HG03460 (cell line): ENCODE measurements around the gene PLEKHM2.

Experiments
- ATAC-seq: cut with Tn5 transposase; IDR thresholded peaks from one replicate; pipeline ENCODE4 v1.9.1; 2021; ENCODE audit not compliant: unreplicated experiment

Gene PLEKHM2

DNA sequence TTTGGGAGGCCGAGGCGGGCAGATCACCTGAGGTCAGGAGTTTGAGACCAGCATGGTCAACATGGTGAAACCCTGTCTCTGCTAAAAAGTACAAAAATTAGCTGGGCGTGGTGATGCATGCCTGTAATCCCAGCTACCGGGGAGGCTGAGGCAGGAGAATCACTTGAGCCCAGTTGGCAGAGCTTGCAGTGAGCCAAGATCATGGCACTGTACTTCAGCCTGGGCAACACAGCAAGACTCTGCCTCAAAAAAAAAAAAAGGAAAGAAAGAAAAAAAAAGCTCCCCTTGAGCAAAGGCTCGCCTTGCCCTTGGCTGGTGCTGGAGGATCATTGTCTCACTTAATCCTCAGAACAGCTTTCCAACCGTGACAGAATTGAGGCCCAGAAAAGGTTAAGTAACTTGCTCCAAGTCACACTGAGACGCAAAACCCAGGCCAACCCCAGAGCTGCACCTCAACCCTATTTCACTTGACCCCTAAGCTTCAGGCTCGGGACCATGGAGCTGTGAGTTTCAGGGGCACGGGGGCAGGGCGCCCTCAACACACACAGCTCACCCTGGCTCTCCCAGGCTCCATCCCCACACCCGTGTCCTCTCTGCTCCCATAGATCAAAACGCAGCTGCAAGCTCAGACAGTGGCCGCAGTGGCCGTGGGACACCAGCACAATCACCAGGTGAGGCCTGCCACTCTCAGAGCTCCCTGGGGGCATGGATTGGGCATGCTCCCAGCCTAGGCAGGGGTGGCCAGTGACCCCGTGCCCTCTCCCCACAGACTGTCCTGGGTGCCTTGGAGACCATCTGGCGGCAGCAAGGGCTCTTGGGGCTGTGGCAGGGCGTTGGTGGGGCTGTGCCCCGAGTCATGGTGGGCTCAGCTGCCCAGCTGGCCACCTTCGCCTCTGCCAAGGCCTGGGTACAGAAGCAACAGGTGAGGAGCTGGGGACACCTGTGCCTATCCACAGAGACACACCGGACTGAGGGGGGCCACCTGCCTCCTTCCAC, 53.5 kb downstream of the PLEKHM2 start:
- no peak for ATAC-seq

DNA sequence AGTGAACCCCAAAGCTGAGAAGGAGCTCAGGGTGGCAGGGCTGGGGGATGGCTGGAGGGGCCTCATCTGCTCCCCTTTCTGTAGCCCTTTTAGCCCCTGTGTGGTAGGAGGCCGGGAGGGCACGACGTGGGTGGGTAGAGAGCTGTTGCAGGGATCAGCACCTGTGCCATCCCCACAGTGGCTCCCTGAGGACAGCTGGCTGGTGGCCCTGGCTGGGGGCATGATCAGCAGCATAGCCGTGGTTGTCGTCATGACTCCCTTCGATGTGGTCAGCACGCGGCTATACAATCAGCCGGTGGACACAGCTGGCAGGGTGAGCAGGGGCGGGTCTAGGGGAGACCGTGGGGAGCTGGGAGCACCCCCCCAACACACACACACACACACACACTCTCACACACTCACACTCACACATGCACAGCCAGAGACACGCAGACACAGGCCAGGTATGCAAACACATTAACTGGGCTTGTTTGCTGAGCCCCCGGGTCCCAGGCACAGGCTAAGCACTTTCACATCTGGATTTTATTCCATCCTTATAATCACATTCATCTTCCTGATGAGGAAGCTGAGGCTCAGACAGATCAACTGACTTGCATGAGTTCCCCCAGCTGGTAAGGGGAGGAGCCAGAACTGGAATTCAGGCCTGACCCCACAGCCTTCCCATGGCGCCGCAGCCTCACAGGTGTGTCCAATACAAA, 54.4 kb downstream of the PLEKHM2 start:
- ATAC-seq, result no peak

GRCh38 chr1:15739259-15739658, 55.1 kb downstream of the PLEKHM2 start:
- ATAC-seq, result no peak

- no peak for ATAC-seq
Observed at GRCh38 chr1:15739745-15740144, 55.6 kb downstream of the PLEKHM2 start.

DNA sequence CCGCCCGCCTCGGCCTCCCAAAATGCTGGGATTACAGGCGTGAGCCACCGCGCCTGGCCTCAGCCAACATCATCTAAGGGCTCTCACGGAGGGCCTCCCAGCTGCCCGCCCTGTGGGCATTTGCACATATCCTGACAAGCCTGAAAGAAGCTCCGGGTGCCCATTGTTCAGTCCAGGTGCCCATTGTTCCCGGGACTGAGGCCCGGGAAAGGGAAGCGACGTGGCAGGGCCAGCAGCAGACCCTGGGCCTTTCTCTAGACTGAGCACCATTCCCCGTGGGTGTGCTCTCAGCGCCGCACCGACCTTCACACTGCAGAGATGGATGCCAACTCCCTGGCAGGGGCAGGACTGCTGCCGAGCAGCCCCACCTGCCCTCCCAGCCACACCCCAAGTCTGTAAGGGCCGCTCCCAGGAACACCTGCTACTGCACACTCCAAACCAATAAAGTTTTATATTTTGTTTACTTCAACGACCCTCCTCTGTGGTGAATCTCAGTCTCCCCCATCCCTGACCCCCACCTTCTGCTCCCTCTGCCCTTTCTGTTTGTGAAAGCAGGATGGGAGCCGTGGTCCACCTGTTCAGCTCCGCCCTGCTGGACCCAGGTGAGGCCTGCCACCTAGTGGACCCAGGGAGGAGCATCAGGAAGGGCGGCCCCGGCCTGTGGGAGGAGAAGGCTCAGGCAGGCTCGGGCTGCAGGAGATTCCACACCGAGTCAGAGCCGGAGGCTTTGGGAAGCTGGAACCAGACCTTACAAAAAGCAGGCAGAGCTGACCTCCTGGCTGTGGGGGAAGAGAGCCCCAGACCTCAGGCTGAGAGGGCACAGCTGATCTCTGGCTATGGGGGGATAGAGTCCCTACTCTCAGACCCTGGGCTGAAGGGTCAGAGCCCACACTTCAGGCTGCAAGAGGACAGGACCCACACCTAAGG, 57.1 kb downstream of the PLEKHM2 start:
- no peak for ATAC-seq

DNA sequence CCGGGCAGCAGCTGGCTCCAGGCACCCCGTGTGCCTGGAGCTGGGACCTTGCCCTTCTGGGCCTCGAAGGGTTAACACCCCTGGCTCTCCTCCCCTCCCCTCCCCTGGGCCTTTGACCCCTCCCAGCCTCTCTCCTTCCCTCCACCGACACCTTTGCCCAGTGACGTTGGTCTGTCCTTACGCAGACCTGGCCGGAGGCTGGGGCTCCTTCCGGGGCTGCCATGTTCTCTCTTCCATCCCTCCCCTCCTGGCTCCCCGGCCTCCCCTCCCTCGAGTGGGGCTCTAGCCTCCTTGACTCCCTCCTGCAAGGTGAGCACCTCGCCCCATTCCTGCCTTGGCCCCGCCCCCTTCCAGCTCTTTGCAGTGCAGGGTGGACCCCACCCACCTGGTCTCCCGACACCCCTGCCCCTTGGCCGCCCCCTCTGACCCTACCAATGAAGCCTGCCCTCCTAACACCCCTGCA, 58.2 kb downstream of the PLEKHM2 start, which contains the start of gene TMEM82:
TSS of gene TMEM82 (plus strand) at position 161 of the 463 bp plus-strand sequence. CDS start at position 222, 61 bp downstream.
- ATAC-seq, result no peak

DNA sequence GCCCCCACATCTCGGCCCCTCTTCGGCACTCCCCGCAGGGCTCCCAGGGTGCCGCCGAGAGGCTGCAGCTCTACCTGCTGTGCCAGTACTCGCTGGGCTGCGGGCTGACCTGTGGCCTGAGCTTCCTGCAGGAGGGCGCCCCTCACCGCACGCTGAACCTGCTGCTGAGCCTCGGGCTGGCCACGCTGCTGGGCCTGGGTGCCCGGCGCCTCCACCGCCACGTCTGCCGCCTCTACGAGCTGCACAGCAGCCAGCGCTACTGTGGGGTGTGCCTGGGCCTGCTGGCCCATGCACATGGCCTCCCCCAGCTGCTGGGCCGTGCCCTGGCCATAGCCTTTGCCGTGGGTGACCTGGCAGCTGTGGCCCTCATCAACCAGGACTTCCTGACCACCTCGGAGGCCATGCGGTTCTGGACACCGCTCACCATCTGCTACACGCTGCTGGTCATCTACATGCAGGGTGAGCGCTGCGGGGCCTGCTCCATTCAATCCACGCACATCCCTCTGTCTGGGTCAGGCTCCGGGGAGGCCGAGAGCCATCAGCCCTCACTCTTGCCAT, 60.1 kb downstream of the PLEKHM2 start:
- ATAC-seq, result no peak

GRCh38 chr1:15747378-15747777, 63.3 kb downstream of the PLEKHM2 start:
- no peak for ATAC-seq

DNA sequence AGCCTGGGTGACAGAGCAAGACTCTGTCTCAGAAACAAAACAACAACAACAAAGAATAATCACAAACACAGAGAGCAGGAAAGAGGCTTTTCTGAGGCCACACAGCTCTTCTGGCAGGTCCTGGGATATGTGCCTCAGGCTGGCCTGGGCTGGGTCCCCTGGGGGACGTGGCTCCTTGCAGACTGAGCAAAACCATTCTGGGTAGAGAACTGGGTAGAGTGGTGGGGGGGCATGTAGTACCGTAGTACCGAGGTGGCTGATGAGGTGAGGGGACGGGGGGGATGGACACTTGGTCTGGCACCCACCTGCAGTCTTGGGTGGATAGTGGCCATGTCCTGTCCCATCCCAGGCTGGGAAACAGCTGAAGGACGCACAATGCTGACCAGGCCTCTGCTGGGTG, 64.1 kb downstream of the PLEKHM2 start:
- no peak for ATAC-seq

- ATAC-seq, result no peak
Observed at GRCh38 chr1:15748690-15749398, 64.7 kb downstream of the PLEKHM2 start.

DNA sequence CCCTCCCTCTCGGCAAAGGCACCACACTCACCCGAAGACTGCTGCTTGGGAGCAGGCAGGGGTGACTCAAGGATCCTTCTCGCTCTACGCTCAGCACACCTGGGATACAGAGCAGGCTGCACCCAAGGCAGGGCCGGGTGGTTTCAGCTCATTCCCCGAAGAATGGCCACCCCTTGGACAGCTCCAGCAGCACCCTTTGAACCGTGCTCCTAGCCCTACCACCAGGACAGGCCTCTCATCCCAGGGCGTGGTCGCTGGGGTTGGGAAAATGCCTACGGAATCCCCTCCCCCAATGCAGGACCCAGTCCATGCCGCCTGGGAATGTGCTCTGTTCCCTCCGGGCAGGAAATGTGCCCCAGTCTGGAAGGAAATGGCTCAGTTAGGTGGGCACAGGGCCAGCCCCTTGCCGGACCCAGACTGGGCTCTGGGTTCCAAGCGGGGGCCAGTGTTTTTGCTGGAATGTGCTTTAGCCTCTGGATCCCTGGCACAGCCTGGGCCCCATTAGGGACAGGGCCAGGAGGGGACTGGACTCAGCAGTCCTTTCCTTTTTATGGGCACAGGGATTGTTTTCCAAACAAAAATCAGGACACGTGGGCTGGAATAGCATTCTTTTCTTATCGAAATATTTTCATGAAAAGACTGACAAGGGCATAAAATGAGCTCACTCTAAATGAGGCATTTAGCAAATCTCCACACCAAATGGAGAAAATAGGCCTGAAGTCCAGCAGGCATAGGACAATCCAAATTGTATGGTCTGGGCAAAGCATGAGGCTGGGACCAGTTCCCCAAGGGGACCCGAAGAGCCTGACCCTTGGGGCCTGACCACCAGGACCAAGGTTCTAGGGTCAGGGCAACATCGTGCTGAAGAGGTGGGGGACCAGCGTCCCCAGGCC, 65.5 kb downstream of the PLEKHM2 start:
- ATAC-seq, result no peak

GRCh38 chr1:15750924-15751323, 66.8 kb downstream of the PLEKHM2 start:
- ATAC-seq, result no peak

DNA sequence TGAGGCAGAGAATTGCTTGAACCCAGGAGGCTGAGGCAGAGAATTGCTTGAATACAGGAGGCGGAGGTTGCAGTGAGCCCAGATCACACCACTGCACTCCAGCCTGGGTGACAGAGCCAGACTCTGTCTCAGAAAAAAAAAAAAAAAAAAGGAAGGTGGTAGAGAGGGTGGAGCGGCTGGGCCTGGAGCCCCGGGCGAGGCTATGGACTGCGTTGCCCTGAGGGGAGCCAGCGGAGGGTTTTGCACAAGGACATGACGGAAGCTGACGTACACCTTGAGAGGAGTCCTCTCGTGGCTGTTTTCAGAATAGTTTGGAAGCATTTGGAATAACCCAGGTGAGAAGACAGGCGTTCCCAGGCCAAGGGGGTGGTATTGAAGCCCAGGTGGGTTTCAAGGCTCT, 67.6 kb downstream of the PLEKHM2 start:
- no peak for ATAC-seq

GRCh38 chr1:15753776-15754175, 69.7 kb downstream of the PLEKHM2 start:
- no peak for ATAC-seq

DNA sequence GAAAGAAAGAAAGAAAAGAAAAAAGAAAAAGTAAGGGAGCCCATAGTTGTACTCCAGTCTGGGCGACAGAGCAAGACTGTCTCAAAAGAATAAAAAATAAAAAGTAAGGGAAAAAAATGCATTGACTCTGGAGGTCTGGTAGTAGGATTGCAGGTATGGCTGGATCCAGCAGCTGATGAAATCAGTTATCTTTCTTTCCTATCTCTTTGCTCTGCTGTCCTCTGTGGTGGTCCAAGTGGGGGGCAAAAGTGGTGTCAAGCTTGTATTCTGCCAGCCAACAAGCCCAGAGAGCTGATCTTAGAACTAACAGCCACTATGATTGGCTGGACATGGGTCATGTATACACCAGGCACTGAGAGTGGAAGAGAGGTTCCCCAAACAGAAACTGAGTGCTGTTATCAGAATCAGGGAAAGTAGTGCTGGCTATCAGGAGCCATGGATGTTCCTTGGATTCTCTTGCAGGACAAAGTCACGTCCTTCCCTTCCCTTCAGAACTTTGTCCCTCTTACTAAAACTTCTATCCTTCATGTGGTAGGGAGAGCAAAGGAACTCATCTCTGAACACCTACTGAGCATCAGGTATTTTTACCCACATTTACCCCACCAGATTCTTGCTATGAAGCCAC, 71.0 kb downstream of the PLEKHM2 start:
- ATAC-seq, result no peak

GRCh38 chr1:15755646-15756040, 71.5 kb downstream of the PLEKHM2 start:
- no peak for ATAC-seq

DNA sequence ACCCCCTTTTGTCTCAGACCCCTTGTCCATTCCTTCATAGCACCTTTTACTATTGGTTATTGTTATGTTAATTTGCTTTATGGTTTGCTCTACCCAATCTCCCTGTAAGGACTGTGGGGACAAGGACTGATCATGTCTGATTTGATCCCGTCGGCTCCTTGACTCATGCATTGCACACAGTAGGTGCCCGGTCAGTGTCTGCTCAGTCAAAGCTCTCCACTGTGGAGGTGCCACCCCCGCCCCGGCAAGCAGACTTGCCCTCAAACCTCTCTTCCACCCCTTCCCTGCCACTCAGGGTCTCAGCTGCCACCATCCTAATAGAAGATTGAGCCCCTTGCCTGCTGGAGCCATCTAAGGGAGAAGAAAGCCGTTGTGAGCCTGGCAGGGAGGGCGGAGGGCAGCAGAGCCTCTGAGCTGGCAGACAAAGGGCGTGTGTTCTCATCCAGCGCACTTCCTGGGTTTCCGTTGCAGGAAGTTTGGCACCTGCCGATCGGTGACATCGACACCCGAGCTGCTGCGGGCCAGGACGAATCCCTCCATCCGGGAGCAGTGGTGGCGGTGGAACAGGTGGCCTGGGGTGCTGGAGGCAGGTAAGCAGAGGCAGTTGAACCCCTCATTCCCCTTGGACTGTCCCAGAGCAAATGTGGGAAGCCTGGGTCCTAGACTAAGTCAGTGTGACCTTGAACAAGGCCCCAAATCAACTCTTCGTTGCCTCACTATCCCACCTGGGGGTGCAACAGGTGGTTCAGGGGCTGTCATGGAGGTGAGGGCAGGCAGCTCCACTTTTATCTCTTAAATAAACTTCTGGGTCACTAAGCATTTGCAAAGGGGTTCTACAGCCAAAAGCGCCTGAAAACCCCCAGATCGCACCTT, 72.3 kb downstream of the PLEKHM2 start:
- ATAC-seq, result no peak
